ENCODE measurements around the gene PIP5K1C. TPM values are rescaled to one million over a fixed set of nuclear protein-coding genes. Genes with fewer than 3 reads are reported as not detected.

PIP5K1C gene
- total and polyA plus RNA-seq, 9 of the 15 experiments (the other 6 are each of a cell fraction or from before 2014, with no cell fraction given) = 0.38 to 22.1 (median 4.1) TPM

- TF ChIP-seq AFF1 (IDR thresholded peaks at IDR 0.05; ENCODE audit: low read depth in 1 of 2, partially characterized antibody in 2 of 2) = no peak
- peak; percentile 71 for TF ChIP-seq GATAD2B (IDR thresholded peaks at IDR 0.05; ENCODE audit: borderline replicate concordance)
- TF ChIP-seq POLR2G (IDR thresholded peaks at IDR 0.05; ENCODE audit: low read depth, low read length) = peak; percentile 78
- TF ChIP-seq SREBF1 (IDR thresholded peaks at IDR 0.05; ENCODE audit: borderline replicate concordance, low read depth, low read length) = 0 out of 2 replicates have a peak, but pooled peaks have one; percentile 51
- peak; percentile 85 for TF ChIP-seq CREM (IDR thresholded peaks at IDR 0.05; ENCODE audit: low read depth)
- no peak for TF ChIP-seq ZNF551 (CRISPR knock-in tag; IDR thresholded peaks at IDR 0.05)
- TF ChIP-seq REST (IDR thresholded peaks at IDR 0.05; ENCODE audit: borderline replicate concordance) = no peak; the same call in 1 of the 2 replicates
- TF ChIP-seq REST (CRISPR knock-in tag; IDR thresholded peaks at IDR 0.05; ENCODE audit: low read depth) = no peak
- TF ChIP-seq ZNF583 (CRISPR knock-in tag; IDR thresholded peaks at IDR 0.05) = no peak
- TF ChIP-seq CBFB (CRISPR knock-in tag; IDR thresholded peaks at IDR 0.05) = no peak
- TF ChIP-seq ZNF449 (CRISPR knock-in tag; IDR thresholded peaks at IDR 0.05) = no peak
- peak; percentile 84 for TF ChIP-seq KLF1 (tag; IDR thresholded peaks at IDR 0.05)
These were observed 21.0 kb upstream of the PIP5K1C start (continued) for GRCh38 chr19:3721131-3721886.
